AG10803 (cell line): ENCODE measurements around the gene C17orf67.

Source experiments
- DNase-seq: peaks from one replicate; pipeline ENCODE4 v3.0.0; 2010; ENCODE audit warnings: low read depth
- H3K4me3 ChIP-seq: 2 replicates; pipeline ENCODE4 v1.5.1; 2011; ENCODE audit warnings: mild to moderate bottlenecking, low read length, control low read depth
- TF ChIP-seq, protein P1 (sequence below): conservative IDR thresholded peaks from 2 replicates; pipeline ENCODE4 v1.5.1; 2011; ENCODE audit warnings: mild to moderate bottlenecking, low read length, control low read depth, inconsistent platforms

C17orf67 gene

DNA sequence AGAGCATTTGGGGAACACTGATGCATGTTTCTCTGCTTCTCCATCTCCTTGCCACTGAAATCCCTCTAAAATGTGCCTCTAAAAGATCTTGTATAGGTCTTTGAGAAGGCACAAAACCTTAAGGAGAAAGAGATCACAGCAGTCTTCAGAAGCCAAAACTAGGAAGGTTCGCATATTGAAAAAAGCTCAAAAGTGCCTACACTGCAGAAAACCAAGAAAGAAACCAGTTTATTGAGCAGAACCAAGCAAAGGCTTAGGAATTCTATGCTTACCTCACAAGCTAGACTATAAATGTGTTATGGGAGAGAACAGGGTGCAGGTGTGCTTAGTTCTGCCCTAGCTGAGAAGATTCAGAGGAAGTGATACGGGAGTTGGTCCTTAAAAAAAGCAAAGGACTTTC is 16.9 kb upstream of the C17orf67 start:
- TF ChIP-seq, protein P1, sequence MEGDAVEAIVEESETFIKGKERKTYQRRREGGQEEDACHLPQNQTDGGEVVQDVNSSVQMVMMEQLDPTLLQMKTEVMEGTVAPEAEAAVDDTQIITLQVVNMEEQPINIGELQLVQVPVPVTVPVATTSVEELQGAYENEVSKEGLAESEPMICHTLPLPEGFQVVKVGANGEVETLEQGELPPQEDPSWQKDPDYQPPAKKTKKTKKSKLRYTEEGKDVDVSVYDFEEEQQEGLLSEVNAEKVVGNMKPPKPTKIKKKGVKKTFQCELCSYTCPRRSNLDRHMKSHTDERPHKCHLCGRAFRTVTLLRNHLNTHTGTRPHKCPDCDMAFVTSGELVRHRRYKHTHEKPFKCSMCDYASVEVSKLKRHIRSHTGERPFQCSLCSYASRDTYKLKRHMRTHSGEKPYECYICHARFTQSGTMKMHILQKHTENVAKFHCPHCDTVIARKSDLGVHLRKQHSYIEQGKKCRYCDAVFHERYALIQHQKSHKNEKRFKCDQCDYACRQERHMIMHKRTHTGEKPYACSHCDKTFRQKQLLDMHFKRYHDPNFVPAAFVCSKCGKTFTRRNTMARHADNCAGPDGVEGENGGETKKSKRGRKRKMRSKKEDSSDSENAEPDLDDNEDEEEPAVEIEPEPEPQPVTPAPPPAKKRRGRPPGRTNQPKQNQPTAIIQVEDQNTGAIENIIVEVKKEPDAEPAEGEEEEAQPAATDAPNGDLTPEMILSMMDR, result no peak
- DNase-seq, result no peak
- no peak overlapping the region for H3K4me3 ChIP-seq

DNA sequence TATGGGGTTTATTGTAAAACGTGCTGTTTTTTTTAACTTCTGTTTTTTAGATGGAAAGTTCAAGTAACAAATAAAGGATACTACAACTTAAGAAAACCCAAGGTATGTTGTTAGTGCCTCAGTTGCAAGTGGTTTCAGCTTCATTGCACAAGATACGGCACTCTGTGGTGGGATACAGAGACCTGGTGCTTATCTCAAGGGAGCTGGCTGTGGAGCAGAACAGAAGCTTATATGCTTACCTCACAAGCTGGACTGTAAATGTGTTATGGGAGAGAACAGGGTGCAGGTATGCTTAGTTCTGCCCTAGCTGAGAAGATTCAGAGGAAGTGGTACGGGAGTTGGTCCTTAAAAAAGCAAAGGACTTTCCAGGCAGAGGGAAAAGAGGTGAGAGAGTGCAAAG is 15.4 kb upstream of the C17orf67 start:
- TF ChIP-seq, protein P1, result no peak
- no peak overlapping the region for H3K4me3 ChIP-seq
- DNase-seq, result no peak

DNA sequence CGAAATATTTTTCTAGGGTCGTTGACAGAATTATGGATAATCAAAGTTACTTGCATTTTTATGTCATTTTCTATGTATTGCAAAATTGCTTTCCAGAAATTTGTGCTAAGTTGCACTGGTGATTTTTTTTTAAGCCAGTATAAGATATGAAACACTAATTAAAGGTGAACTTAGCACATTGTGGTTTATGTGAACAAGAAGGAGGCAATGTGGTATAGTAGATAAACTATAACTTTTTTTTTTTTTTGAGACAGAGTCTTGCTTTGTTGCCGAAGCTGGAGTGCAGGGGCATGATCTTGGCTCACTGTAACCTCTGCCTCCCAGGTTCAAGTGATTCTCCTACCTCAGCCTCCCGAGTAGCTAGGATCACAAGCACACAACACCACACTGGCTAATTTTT is 13.4 kb upstream of the C17orf67 start:
- no peak for DNase-seq
- H3K4me3 ChIP-seq, result no peak overlapping the region
- TF ChIP-seq, protein P1, result no peak

DNA sequence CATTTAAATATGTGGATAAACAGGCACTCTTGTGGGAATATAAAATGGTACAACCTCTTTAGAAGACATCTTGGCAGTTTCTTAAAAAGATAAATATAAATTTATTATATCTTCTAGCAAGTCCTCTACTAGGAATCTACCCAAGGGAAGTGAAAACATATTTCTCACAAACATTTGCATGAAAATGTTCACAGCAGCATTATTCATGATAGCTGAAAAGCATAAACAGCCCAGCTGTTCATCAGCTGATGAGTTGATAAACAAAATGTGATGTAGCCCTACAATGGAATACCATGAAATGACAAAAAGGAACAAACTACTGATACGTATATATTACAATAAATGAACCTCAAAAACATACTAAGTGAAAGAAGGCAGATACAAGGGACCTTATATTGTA is 12.2 kb upstream of the C17orf67 start:
- no peak for DNase-seq
- TF ChIP-seq, protein P1, result no peak
- H3K4me3 ChIP-seq, result no peak overlapping the region

DNA sequence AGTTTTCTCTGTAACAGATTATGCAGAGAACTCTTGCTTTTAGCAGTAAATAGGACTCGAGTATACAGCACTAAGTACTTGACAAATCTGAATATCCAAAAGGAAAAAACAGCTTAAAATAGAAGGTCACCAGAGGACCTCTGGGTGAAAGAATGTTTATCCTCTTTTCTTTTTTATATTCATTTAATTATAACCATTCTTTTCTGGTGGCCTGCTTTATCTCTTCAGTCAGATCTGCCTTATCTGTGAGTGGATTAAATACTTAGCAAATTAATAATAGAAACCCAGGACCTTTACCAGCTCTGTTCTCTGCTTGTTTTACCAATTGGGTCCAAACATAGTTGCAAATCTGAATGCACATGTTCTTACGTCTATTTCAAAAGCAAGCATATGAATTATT is 8.9 kb upstream of the C17orf67 start:
- no peak for DNase-seq
- TF ChIP-seq, protein P1, result no peak
- H3K4me3 ChIP-seq, result no peak overlapping the region

DNA sequence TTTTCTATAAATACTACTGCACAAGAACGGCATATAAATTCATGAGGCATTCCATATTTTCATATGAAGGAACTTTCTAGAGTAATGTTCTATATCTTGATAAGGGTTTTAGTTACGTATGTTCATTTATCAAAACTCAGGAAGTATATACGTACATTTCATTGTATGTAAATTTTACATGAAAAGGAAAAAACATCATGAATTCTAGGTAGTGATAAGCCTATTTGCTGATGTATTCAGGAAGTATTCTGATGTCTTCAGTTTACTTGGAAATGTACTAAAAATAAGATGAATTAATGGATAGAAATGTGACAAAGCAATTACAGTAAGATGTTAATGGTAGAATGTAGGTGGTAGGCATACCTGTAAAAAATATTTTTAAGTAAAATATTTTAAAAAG is 5.0 kb upstream of the C17orf67 start:
- H3K4me3 ChIP-seq, result no peak overlapping the region
- DNase-seq, result no peak
- TF ChIP-seq, protein P1, result no peak

DNA sequence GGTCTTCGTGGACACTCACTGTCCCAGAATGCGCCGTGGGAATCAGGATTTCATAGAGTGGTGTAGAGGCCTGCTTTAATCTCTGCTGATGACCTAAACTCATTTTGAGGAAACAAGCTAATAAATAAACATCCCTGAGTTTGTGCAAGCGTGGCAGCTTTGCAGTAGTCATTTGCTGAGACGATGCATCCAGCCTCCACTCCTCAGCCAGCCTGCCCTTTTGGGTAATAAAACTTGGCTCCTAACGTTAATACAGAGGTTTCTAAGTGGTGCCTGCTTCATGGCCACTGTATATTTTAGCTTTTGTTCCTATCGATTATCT is 1.5 kb upstream of the C17orf67 start:
- TF ChIP-seq, protein P1, result no peak

More for the DNA sequence above, 1.5 kb upstream of the C17orf67 start:
- DNase-seq, result no peak
- peak overlapping the region; percentile 73 for H3K4me3 ChIP-seq
